Measurements from ENCODE around the gene GNB5.

The GNB5 gene

GRCh38 chr15:52191207-52191606 lies at the start of gene GNB5:
Gene GNB5 (minus strand): TSS chr15:52191392. CDS start chr15:52184676, 6,716 bp downstream.
- no peak for TF ChIP-seq GATA3 (IDR thresholded peaks at IDR 0.05; ENCODE audit: low read depth, low read length)
- no peak for TF ChIP-seq GATA2 (IDR thresholded peaks at IDR 0.05; ENCODE audit: low read depth, low read length)

- TF ChIP-seq GATA2 (IDR thresholded peaks at IDR 0.05; ENCODE audit: low read depth, low read length) = no peak
- no peak for TF ChIP-seq GATA3 (IDR thresholded peaks at IDR 0.05; ENCODE audit: low read depth, low read length)
Observed at GRCh38 chr15:52240166-52240565, 49.0 kb upstream of the GNB5 start.

GRCh38 chr15:52238149-52238548 lies 47.0 kb upstream of the GNB5 start:
- no peak for TF ChIP-seq GATA3 (IDR thresholded peaks at IDR 0.05; ENCODE audit: low read depth, low read length)
- no peak for TF ChIP-seq GATA2 (IDR thresholded peaks at IDR 0.05; ENCODE audit: low read depth, low read length)

GRCh38 chr15:52236013-52236412 lies 44.8 kb upstream of the GNB5 start:
- TF ChIP-seq GATA2 (IDR thresholded peaks at IDR 0.05; ENCODE audit: low read depth, low read length) (no peak), GATA3 (IDR thresholded peaks at IDR 0.05; ENCODE audit: low read depth, low read length) (no peak)

GRCh38 chr15:52234596-52235541 lies 43.7 kb upstream of the GNB5 start:
- TF ChIP-seq GATA2 (IDR thresholded peaks at IDR 0.05; ENCODE audit: low read depth, low read length) (no peak), GATA3 (IDR thresholded peaks at IDR 0.05; ENCODE audit: low read depth, low read length) (no peak)

GRCh38 chr15:52233405-52233804 lies 42.2 kb upstream of the GNB5 start:
- TF ChIP-seq GATA2 (IDR thresholded peaks at IDR 0.05; ENCODE audit: low read depth, low read length) (no peak), GATA3 (IDR thresholded peaks at IDR 0.05; ENCODE audit: low read depth, low read length) (no peak)

- TF ChIP-seq GATA2 (IDR thresholded peaks at IDR 0.05; ENCODE audit: low read depth, low read length) (no peak), GATA3 (IDR thresholded peaks at IDR 0.05; ENCODE audit: low read depth, low read length) (no peak)
Observed at GRCh38 chr15:52232327-52232726, 41.1 kb upstream of the GNB5 start.

- TF ChIP-seq GATA2 (IDR thresholded peaks at IDR 0.05; ENCODE audit: low read depth, low read length) = no peak
Observed at GRCh38 chr15:52230073-52230472, 38.9 kb upstream of the GNB5 start.

GRCh38 chr15:52228921-52229320 lies 37.7 kb upstream of the GNB5 start:
- TF ChIP-seq GATA3 (IDR thresholded peaks at IDR 0.05; ENCODE audit: low read depth, low read length) (no peak), GATA2 (IDR thresholded peaks at IDR 0.05; ENCODE audit: low read depth, low read length) (no peak)

GRCh38 chr15:52227456-52227855 lies 36.3 kb upstream of the GNB5 start:
- TF ChIP-seq GATA2 (IDR thresholded peaks at IDR 0.05; ENCODE audit: low read depth, low read length) (no peak), GATA3 (IDR thresholded peaks at IDR 0.05; ENCODE audit: low read depth, low read length) (no peak)

- TF ChIP-seq GATA3 (IDR thresholded peaks at IDR 0.05; ENCODE audit: low read depth, low read length) (no peak), GATA2 (IDR thresholded peaks at IDR 0.05; ENCODE audit: low read depth, low read length) (no peak)
Observed at GRCh38 chr15:52225230-52225629, 34.0 kb upstream of the GNB5 start.

GRCh38 chr15:52224211-52224610 lies 33.0 kb upstream of the GNB5 start:
- no peak for TF ChIP-seq GATA2 (IDR thresholded peaks at IDR 0.05; ENCODE audit: low read depth, low read length)
- TF ChIP-seq GATA3 (IDR thresholded peaks at IDR 0.05; ENCODE audit: low read depth, low read length) = no peak

- TF ChIP-seq GATA3 (IDR thresholded peaks at IDR 0.05; ENCODE audit: low read depth, low read length) (no peak), GATA2 (IDR thresholded peaks at IDR 0.05; ENCODE audit: low read depth, low read length) (no peak)
Observed at GRCh38 chr15:52221730-52222129, 30.5 kb upstream of the GNB5 start.

GRCh38 chr15:52220937-52221660 lies 29.9 kb upstream of the GNB5 start:
- TF ChIP-seq GATA3 (IDR thresholded peaks at IDR 0.05; ENCODE audit: low read depth, low read length) (no peak), GATA2 (IDR thresholded peaks at IDR 0.05; ENCODE audit: low read depth, low read length) (no peak)

GRCh38 chr15:52220251-52220650 lies 29.1 kb upstream of the GNB5 start:
- TF ChIP-seq GATA3 (IDR thresholded peaks at IDR 0.05; ENCODE audit: low read depth, low read length) (no peak), GATA2 (IDR thresholded peaks at IDR 0.05; ENCODE audit: low read depth, low read length) (no peak)

All from SH-SY5Y (cell line).